CD8-positive, alpha-beta memory T cell (primary cell): Measurements from ENCODE around the gene PIGC. TPM values are rescaled to one million over a fixed set of nuclear protein-coding genes. Genes with fewer than 3 reads are reported as not detected.

Experiments used
- CTCF ChIA-PET: fragments of 350-600 bp; sonication (Branson Sonifier 250); formaldehyde crosslinking; loops from one replicate; lab custom pipeline; 2021; ENCODE audit warnings: antibody characterized with exemption; lab: Charles Lee
- POLR2A ChIA-PET: fragments of 350-600 bp; sonication (Branson Sonifier 250); formaldehyde crosslinking; loops from one replicate; lab custom pipeline; 2021; ENCODE audit warnings: antibody characterized with exemption; lab: Charles Lee
- DNase-seq, 5 donors: peaks; one replicate each; pipeline versions ENCODE4 v3.0.0 to v3.0.0-alpha.2; 2020 to 2022; ENCODE audit warnings: mixed read lengths in 1 of 5
- H3K27ac ChIP-seq: one replicate; pipeline ENCODE4 v1.7.0; 2013; ENCODE audit warnings: low read depth, mild to moderate bottlenecking, low read length, moderate library complexity
- H3K27me3 ChIP-seq: 2 replicates; pipeline ENCODE4 v1.7.0; 2013; ENCODE audit warnings: low read length, mild to moderate bottlenecking; ENCODE audit not compliant: insufficient read depth, poor library complexity, severe bottlenecking
- H3K36me3 ChIP-seq: 2 replicates; pipeline ENCODE4 v1.7.0; 2013; ENCODE audit warnings: mild to moderate bottlenecking, low read length, moderate library complexity; ENCODE audit not compliant: insufficient read depth
- H3K4me1 ChIP-seq: 2 replicates; pipeline ENCODE4 v1.7.0; 2013; ENCODE audit warnings: mild to moderate bottlenecking, low read length, moderate library complexity; ENCODE audit not compliant: insufficient read depth
- H3K4me3 ChIP-seq: 2 replicates; pipeline ENCODE4 v1.7.0; 2013; ENCODE audit warnings: mild to moderate bottlenecking, low read length
- H3K9me3 ChIP-seq: 2 replicates; pipeline ENCODE4 v1.7.0; 2013; ENCODE audit warnings: mild to moderate bottlenecking, low read length
- H3K27ac Mint-ChIP-seq, 8 donors: one replicate each; pipeline ENCODE4 v1.8.0; 2020 to 2021; ENCODE audit warnings: mixed read lengths in 8 of 8, mild to moderate bottlenecking in 6 of 8, inconsistent platforms in 3 of 8, moderate library complexity in 3 of 8
- H3K27me3 Mint-ChIP-seq, 2 donors: one replicate each; pipeline ENCODE4 v1.8.0; 2020 to 2021; ENCODE audit warnings: mixed read lengths in 2 of 2, mild to moderate bottlenecking in 1 of 2, moderate library complexity in 1 of 2
- H3K36me3 Mint-ChIP-seq, 3 donors: one replicate each; pipeline ENCODE4 v1.8.0; 2020 to 2021; ENCODE audit warnings: mixed read lengths in 3 of 3, inconsistent platforms in 1 of 3, mild to moderate bottlenecking in 1 of 3
- H3K4me1 Mint-ChIP-seq, 3 donors: one replicate each; pipeline ENCODE4 v1.8.0; 2020 to 2021; ENCODE audit warnings: mixed read lengths in 3 of 3, inconsistent platforms in 1 of 3, mild to moderate bottlenecking in 1 of 3
- H3K4me3 Mint-ChIP-seq, 7 donors: one replicate each; pipeline ENCODE4 v1.8.0; 2020 to 2021; ENCODE audit warnings: mixed read lengths in 7 of 7, mild to moderate bottlenecking in 6 of 7, moderate library complexity in 4 of 7, inconsistent platforms in 2 of 7
- H3K9me3 Mint-ChIP-seq, 5 donors: one replicate each; pipeline ENCODE4 v1.8.0; 2020 to 2022; ENCODE audit warnings: mixed read lengths in 5 of 5, mild to moderate bottlenecking in 3 of 5, moderate library complexity in 2 of 5, inconsistent platforms in 1 of 5
- polyA plus RNA-seq: library from polyadenylated mRNA; unstranded; fragments of 300-500 nt; fragmentation: Illumina TruSeq; gene quantifications from one replicate; pipeline ENCODE4 v1.2.3, GENCODE V29; 2021
- total RNA-seq, 2 experiments: library from RNA; stranded (reverse); gene quantifications; one replicate each; pipeline ENCODE4 v1.2.3, GENCODE V29; 2021

PIGC gene
- total RNA-seq (10 to 100 TPM; 26.4 to 27.8 TPM), polyA plus RNA-seq (88.5 TPM)

DNA sequence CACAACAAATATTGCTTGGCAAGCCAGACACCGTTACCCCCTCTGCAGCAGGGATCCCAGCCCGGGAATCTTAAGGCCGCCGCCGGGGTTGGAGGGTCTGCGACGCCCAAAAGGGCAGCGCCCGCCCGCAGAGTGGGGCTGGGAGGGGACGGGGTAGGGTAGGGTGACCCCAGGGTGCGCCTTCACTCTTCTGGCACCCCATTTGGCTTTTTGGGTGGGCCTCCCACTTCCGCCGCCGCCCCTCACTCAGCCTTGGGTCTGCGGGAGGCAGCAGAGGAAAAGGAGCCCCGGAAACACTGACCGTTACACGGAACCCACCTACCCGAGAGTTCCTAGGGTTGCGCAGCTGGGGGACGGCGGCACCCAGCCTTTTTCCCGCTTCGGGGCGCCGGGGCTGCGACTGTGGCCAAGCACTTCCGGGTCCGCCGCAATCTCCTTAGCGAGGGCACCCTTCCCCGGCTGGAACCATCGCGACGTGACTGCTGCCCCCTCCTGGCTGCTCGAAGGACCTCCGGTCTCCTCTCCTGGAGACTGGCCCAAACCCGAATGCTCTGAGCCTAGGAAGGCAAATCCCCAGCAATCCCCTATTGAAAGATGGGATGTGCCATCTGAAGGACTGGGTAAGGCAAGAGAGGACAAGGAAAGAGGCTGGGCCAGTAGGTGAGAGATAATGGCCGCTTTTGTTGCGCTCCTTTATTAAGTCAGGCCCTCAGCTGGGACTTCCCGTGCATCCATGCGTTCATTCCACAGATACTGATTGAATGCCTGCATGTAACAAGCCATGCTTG, at the start of gene PIGC:
PIGC (minus strand) TSS at position 404 of the 788 bp plus-strand sequence. CDS start 1,447 bp downstream, outside the sequence.
- H3K4me1 ChIP-seq: peaks cover 26% of the 10 kb centered on the region
- Mint-ChIP-seq H3K27me3 (peaks cover 0 to 2% of the 10 kb centered on the region in 2 donors), H3K27ac (peak within 1 kb of the TSS; percentile 82 to 97 (median 93)), H3K4me3 (peak within 1 kb of the TSS; percentile 92 to 97 (median 94)), H3K4me1 (peaks cover 42 to 50% (median 46%) of the 10 kb centered on the region in 3 donors), H3K36me3 (peaks cover 0 to 26% (median 16%) of the 10 kb centered on the region in 3 donors), H3K9me3 (no peaks in the 10 kb centered on the region)
- H3K27me3 ChIP-seq: no peaks in the 10 kb centered on the region
- peak within 1 kb of the TSS; percentile 75 for H3K4me3 ChIP-seq
- DNase-seq: peak; percentile 83 to 93 (median 87)
- POLR2A ChIA-PET: interaction anchor here (1.0 to 1.2 kb wide), 5 partner anchors 15 to 89 kb away, joined by 3 to 4 read pairs (median 3); no protein-coding TSS in a partner anchor
- H3K27ac ChIP-seq: peak within 1 kb of the TSS; percentile 81
- H3K36me3 ChIP-seq: peaks cover 5% of the 10 kb centered on the region
- H3K9me3 ChIP-seq: no peaks in the 10 kb centered on the region
- CTCF ChIA-PET: interaction anchor here (0.9 to 5.9 kb wide), 16 partner anchors 10 to 700 kb away, joined by 3 to 55 read pairs (median 3); no protein-coding TSS in a partner anchor

DNA sequence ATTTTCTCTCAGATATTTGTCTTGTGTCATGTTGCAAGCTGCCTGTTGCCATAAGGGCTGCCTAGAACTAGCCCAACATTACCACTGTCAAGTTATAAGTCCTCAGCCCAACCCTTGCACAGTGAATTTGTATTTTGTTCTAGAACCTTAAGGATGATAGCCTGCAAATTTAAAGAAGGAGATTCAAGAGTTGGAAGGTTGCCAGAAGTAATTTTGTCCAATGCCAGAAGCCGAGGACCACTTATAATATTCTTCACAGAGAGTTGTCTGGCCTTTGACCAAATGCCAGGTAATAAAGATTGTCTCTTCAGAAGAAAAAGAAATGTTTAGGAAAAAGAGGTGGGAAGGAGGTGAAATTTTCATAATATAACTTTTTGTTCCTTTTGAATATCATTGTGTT, 48.6 kb upstream of the PIGC start:
- Mint-ChIP-seq H3K36me3 (peaks cover 0 to 4% (median 0%) of the 10 kb centered on the region in 3 donors), H3K4me1 (peaks cover 4 to 5% (median 4%) of the 10 kb centered on the region in 3 donors), H3K27ac (no peak overlapping the region), H3K9me3 (no peaks in the 10 kb centered on the region), H3K4me3 (no peak overlapping the region), H3K27me3 (peaks cover 3 to 16% of the 10 kb centered on the region in 2 donors)
- Histone ChIP-seq H3K36me3 (no peaks in the 10 kb centered on the region), H3K4me1 (peaks cover 3% of the 10 kb centered on the region), H3K9me3 (no peaks in the 10 kb centered on the region), H3K27me3 (no peaks in the 10 kb centered on the region), H3K27ac (no peak overlapping the region), H3K4me3 (no peak overlapping the region)
- POLR2A ChIA-PET: no interaction called here
- DNase-seq: no peak
- CTCF ChIA-PET: no interaction called here

GRCh38 chr1:172489847-172490246, 46.0 kb upstream of the PIGC start:
- POLR2A ChIA-PET: no interaction called here

GRCh38 chr1:172488393-172488792, 44.5 kb upstream of the PIGC start:
- CTCF ChIA-PET: interaction anchor here (1.1 kb wide), 1 partner anchor 8 kb away, joined by 3 read pairs; no protein-coding TSS in a partner anchor
- no peaks in the 10 kb centered on the region for H3K9me3 ChIP-seq
- POLR2A ChIA-PET: no interaction called here
- H3K27ac ChIP-seq: no peak overlapping the region
- Mint-ChIP-seq H3K36me3 (peaks cover 0 to 4% (median 0%) of the 10 kb centered on the region in 3 donors), H3K27me3 (peaks cover 0 to 19% of the 10 kb centered on the region in 2 donors), H3K27ac (no peak overlapping the region), H3K9me3 (no peaks in the 10 kb centered on the region), H3K4me1 (peaks cover 4 to 6% (median 6%) of the 10 kb centered on the region in 3 donors), H3K4me3 (no peak overlapping the region)
- no peaks in the 10 kb centered on the region for H3K27me3 ChIP-seq
- peaks cover 6% of the 10 kb centered on the region for H3K4me1 ChIP-seq
- H3K36me3 ChIP-seq: no peaks in the 10 kb centered on the region
- no peak overlapping the region for H3K4me3 ChIP-seq
- DNase-seq: no peak

More at GRCh38 chr1:172489847-172490246, 46.0 kb upstream of the PIGC start:
- Mint-ChIP-seq H3K36me3 (peaks cover 0 to 4% (median 0%) of the 10 kb centered on the region in 3 donors), H3K4me3 (no peak overlapping the region), H3K27ac (no peak overlapping the region), H3K9me3 (no peaks in the 10 kb centered on the region), H3K4me1 (peaks cover 4 to 6% (median 6%) of the 10 kb centered on the region in 3 donors), H3K27me3 (peaks cover 0 to 19% of the 10 kb centered on the region in 2 donors)
- Histone ChIP-seq H3K36me3 (no peaks in the 10 kb centered on the region), H3K27ac (no peak overlapping the region), H3K4me3 (no peak overlapping the region), H3K27me3 (no peaks in the 10 kb centered on the region), H3K4me1 (peaks cover 6% of the 10 kb centered on the region), H3K9me3 (no peaks in the 10 kb centered on the region)
- no peak for DNase-seq
- CTCF ChIA-PET: no interaction called here

DNA sequence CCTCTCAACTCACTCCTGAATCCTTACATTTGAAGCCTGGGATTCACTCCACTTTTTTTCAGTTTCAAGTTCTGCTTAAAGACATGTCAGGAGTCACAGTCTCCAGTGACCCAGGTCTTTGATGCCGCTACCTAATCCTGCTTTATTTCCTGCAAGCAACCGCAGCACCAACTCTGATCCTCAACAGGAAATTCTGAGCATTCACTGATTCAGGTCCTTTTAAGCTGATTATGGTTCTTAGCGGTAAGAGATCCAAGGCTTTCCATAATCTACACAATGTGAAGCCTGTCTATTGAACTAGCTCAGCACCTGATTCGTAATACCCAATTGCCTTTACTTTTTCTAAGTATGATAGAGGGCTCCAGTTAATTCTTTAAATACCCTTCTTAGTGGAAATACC, 43.7 kb upstream of the PIGC start:
- POLR2A ChIA-PET: no interaction called here
- H3K27me3 Mint-ChIP-seq: peaks cover 0 to 19% of the 10 kb centered on the region in 2 donors
- H3K9me3 Mint-ChIP-seq: no peaks in the 10 kb centered on the region
- no peak overlapping the region for H3K27ac ChIP-seq
- H3K36me3 Mint-ChIP-seq: peaks cover 0 to 4% (median 0%) of the 10 kb centered on the region in 3 donors
- H3K4me1 ChIP-seq: peaks cover 6% of the 10 kb centered on the region
- no peaks in the 10 kb centered on the region for H3K9me3 ChIP-seq
- DNase-seq: no peak
- H3K4me3 Mint-ChIP-seq: no peak overlapping the region
- H3K36me3 ChIP-seq: no peaks in the 10 kb centered on the region
- H3K27ac Mint-ChIP-seq: peak overlapping the region in 1 of 8 donors; percentile 3
- no peak overlapping the region for H3K4me3 ChIP-seq
- H3K27me3 ChIP-seq: no peaks in the 10 kb centered on the region
- CTCF ChIA-PET: no interaction called here
- H3K4me1 Mint-ChIP-seq: peaks cover 4 to 6% (median 6%) of the 10 kb centered on the region in 3 donors

DNA sequence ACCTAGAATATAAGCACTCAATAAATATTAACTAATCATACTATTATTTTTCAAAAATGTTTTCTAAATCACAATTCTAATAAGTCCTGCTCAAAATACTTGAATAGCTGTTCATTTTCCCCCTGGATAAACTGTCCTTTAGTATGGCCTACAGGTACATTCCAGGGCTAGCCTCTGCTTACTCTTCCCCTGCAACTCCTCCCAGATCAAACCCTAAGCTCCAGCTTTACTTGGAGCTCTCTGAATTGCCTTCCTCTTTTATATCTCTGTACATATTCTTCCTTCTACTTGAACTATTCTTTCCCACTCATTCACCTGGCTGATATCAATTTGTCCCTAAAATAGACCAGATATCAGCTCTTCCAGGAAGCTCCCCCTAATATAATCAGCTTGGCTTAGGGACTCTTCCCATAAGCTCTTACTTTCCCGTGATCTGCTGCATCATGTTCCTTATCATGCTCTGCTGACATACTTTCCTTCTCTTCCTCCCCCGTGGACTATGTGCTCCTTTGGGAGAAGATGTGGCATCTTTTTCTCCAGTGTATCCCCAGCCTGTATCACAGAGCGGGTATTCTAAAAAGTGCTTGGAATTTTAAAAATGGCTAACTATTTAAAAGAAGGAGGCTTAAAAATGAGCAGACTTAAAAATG, 43.1 kb upstream of the PIGC start:
- no peak overlapping the region for H3K27ac ChIP-seq

GRCh38 chr1:172485626-172486025, 41.8 kb upstream of the PIGC start:
- Mint-ChIP-seq H3K4me1 (peaks cover 4 to 6% (median 6%) of the 10 kb centered on the region in 3 donors), H3K9me3 (no peaks in the 10 kb centered on the region), H3K27ac (no peak overlapping the region), H3K27me3 (peaks cover 0 to 11% of the 10 kb centered on the region in 2 donors), H3K36me3 (no peaks in the 10 kb centered on the region), H3K4me3 (no peak overlapping the region)
- Histone ChIP-seq H3K27ac (no peak overlapping the region), H3K9me3 (no peaks in the 10 kb centered on the region), H3K36me3 (no peaks in the 10 kb centered on the region), H3K4me3 (no peak overlapping the region), H3K27me3 (no peaks in the 10 kb centered on the region), H3K4me1 (peaks cover 6% of the 10 kb centered on the region)
- ChIA-PET CTCF (no interaction called here), POLR2A (no interaction called here)
- DNase-seq: no peak

More for the DNA sequence above, 43.1 kb upstream of the PIGC start:
- peaks cover 0 to 19% of the 10 kb centered on the region in 2 donors for H3K27me3 Mint-ChIP-seq
- peaks cover 0 to 4% (median 0%) of the 10 kb centered on the region in 3 donors for H3K36me3 Mint-ChIP-seq
- H3K4me3 Mint-ChIP-seq: no peak overlapping the region
- H3K36me3 ChIP-seq: no peaks in the 10 kb centered on the region
- ChIA-PET POLR2A (no interaction called here), CTCF (no interaction called here)
- H3K27me3 ChIP-seq: no peaks in the 10 kb centered on the region
- H3K9me3 ChIP-seq: no peaks in the 10 kb centered on the region
- peaks cover 4 to 6% (median 6%) of the 10 kb centered on the region in 3 donors for H3K4me1 Mint-ChIP-seq
- no peak overlapping the region for H3K4me3 ChIP-seq
- no peak for DNase-seq
- H3K9me3 Mint-ChIP-seq: no peaks in the 10 kb centered on the region
- peaks cover 6% of the 10 kb centered on the region for H3K4me1 ChIP-seq
- no peak overlapping the region for H3K27ac Mint-ChIP-seq
